Astrocyte (in vitro differentiated cells and primary cell): ENCODE results near the gene RPL4. TPM values are rescaled to one million over a fixed set of nuclear protein-coding genes. Genes with fewer than 3 reads are reported as not detected.

Experiments used
- DNase-seq: peaks from one replicate; pipeline ENCODE4 v3.0.0-alpha.2; 2010; ENCODE audit warnings: low read depth
- FAIRE-seq: peaks from 2 replicates; lab custom pipeline; 2011; peaks lifted over from hg19 to GRCh38; lab: Jason Lieb, UNC
- H2AFZ ChIP-seq: 2 replicates; pipeline ENCODE4 v1.6.0; 2012; ENCODE audit warnings: low read depth, low read length, inconsistent platforms
- H3K27ac ChIP-seq: 2 replicates; pipeline ENCODE4 v1.5.1; 2011; ENCODE audit warnings: low read depth, low read length, inconsistent platforms
- H3K27me3 ChIP-seq: 2 replicates; pipeline ENCODE4 v1.6.0; 2011; ENCODE audit warnings: low read length, inconsistent platforms; ENCODE audit not compliant: insufficient read depth
- H3K36me3 ChIP-seq: 2 replicates; pipeline ENCODE4 v1.5.1; 2011; ENCODE audit warnings: low read length, inconsistent platforms; ENCODE audit not compliant: insufficient read depth
- H3K4me1 ChIP-seq: 2 replicates; pipeline ENCODE4 v1.5.1; 2011; ENCODE audit warnings: low read length, inconsistent platforms; ENCODE audit not compliant: insufficient read depth
- H3K4me2 ChIP-seq: 2 replicates; pipeline ENCODE4 v1.6.0; 2012; ENCODE audit warnings: low read length, inconsistent platforms
- H3K4me3 ChIP-seq: 2 replicates; pipeline ENCODE4 v1.5.1; 2011; ENCODE audit warnings: low read depth, mild to moderate bottlenecking, low read length, inconsistent platforms; ENCODE audit not compliant: insufficient read depth
- H3K79me2 ChIP-seq: 2 replicates; pipeline ENCODE4 v1.6.0; 2012; ENCODE audit warnings: mild to moderate bottlenecking, low read length, inconsistent platforms; ENCODE audit not compliant: insufficient read depth
- H3K9ac ChIP-seq: 2 replicates; pipeline ENCODE4 v1.6.0; 2012; ENCODE audit warnings: mild to moderate bottlenecking, low read length, inconsistent platforms
- H3K9me3 ChIP-seq: 2 replicates; pipeline ENCODE4 v1.5.1; 2012; ENCODE audit warnings: low read depth, mild to moderate bottlenecking, low read length, inconsistent platforms; ENCODE audit not compliant: insufficient read depth
- H4K20me1 ChIP-seq: 2 replicates; pipeline ENCODE4 v1.6.0; 2012; ENCODE audit warnings: low read length, inconsistent platforms; ENCODE audit not compliant: insufficient read depth
- H3K27ac Mint-ChIP-seq: one replicate; pipeline ENCODE4 v1.8.0; 2021; ENCODE audit warnings: mild to moderate bottlenecking, mixed read lengths; ENCODE audit not compliant: unreplicated experiment
- H3K27me3 Mint-ChIP-seq: one replicate; pipeline ENCODE4 v1.8.0; 2021; ENCODE audit warnings: low read depth, mixed read lengths; ENCODE audit not compliant: unreplicated experiment
- H3K36me3 Mint-ChIP-seq: one replicate; pipeline ENCODE4 v1.8.0; 2021; ENCODE audit warnings: low read depth, mixed read lengths; ENCODE audit not compliant: unreplicated experiment
- H3K4me1 Mint-ChIP-seq: one replicate; pipeline ENCODE4 v1.8.0; 2021; ENCODE audit warnings: low read depth, mixed read lengths; ENCODE audit not compliant: unreplicated experiment
- H3K4me3 Mint-ChIP-seq: one replicate; pipeline ENCODE4 v1.8.0; 2021; ENCODE audit warnings: mild to moderate bottlenecking, moderate library complexity, mixed read lengths; ENCODE audit not compliant: unreplicated experiment
- H3K9me3 Mint-ChIP-seq: one replicate; pipeline ENCODE4 v1.8.0; 2021; ENCODE audit warnings: mild to moderate bottlenecking, mixed read lengths; ENCODE audit not compliant: unreplicated experiment
- CTCF ChIP-seq: IDR thresholded peaks from 2 replicates; pipeline ENCODE4 v1.5.1; 2011; ENCODE audit warnings: low read depth, mild to moderate bottlenecking, inconsistent platforms, low read length, moderate library complexity; ENCODE audit not compliant: insufficient read depth
- EZH2 ChIP-seq: IDR thresholded peaks from 2 replicates; pipeline ENCODE4 v1.6.1; 2012; ENCODE audit warnings: mild to moderate bottlenecking, low read length, inconsistent platforms; ENCODE audit not compliant: insufficient read depth
- microRNA-seq: library from miRNA; unstranded; fragments of <30 nt; microRNA quantifications from one replicate; pipeline ENCODE4 v1.2.0, GENCODE V29; 2020
- total RNA-seq: library from RNA; stranded (reverse); gene quantifications from 2 replicates; pipeline ENCODE4 v1.2.1, GENCODE V29; 2021

Gene RPL4
- total RNA-seq, 1 donor from 2014 or later, result 2,248 TPM

GRCh38 chr15:66452971-66453580 is 51.6 kb downstream of the RPL4 start:
- peaks cover 6% of the 10 kb centered on the region for H3K36me3 ChIP-seq

GRCh38 chr15:66452420-66452819 is 52.2 kb downstream of the RPL4 start:
- DNase-seq (no peak), FAIRE-seq (no peak)
- Mint-ChIP-seq H3K27me3 (no peaks in the 10 kb centered on the region), H3K27ac (no peak overlapping the region), H3K36me3 (peaks cover 24% of the 10 kb centered on the region), H3K4me1 (no peaks in the 10 kb centered on the region), H3K9me3 (no peaks in the 10 kb centered on the region), H3K4me3 (no peak overlapping the region)
- Histone ChIP-seq H3K79me2 (no peaks in the 10 kb centered on the region), H3K4me2 (no peak overlapping the region), H2AFZ (no peak overlapping the region), H3K4me1 (peaks cover 6% of the 10 kb centered on the region), H4K20me1 (peaks cover 7% of the 10 kb centered on the region), H3K9ac (no peak overlapping the region), H3K27me3 (no peaks in the 10 kb centered on the region), H3K36me3 (peaks cover 6% of the 10 kb centered on the region), H3K4me3 (no peak overlapping the region), H3K9me3 (no peaks in the 10 kb centered on the region), H3K27ac (no peak overlapping the region)
- TF ChIP-seq CTCF, result no peak
- TF ChIP-seq EZH2, result no peak

More at GRCh38 chr15:66452971-66453580, 51.6 kb downstream of the RPL4 start:
- Histone ChIP-seq H3K4me3 (no peak overlapping the region), H2AFZ (no peak overlapping the region), H3K9me3 (no peaks in the 10 kb centered on the region), H3K27ac (no peak overlapping the region), H3K27me3 (no peaks in the 10 kb centered on the region), H3K79me2 (no peaks in the 10 kb centered on the region), H4K20me1 (peaks cover 7% of the 10 kb centered on the region), H3K9ac (no peak overlapping the region), H3K4me2 (no peak overlapping the region), H3K4me1 (peaks cover 6% of the 10 kb centered on the region)
- H3K4me3 Mint-ChIP-seq, result no peak overlapping the region
- no peaks in the 10 kb centered on the region for H3K4me1 Mint-ChIP-seq
- no peaks in the 10 kb centered on the region for H3K27me3 Mint-ChIP-seq
- DNase-seq, result no peak
- peaks cover under 1% of the 10 kb centered on the region for H3K9me3 Mint-ChIP-seq
- H3K27ac Mint-ChIP-seq, result peak overlapping the region; percentile 12
- no peak for FAIRE-seq
- no peak for TF ChIP-seq CTCF
- no peak for TF ChIP-seq EZH2
- peaks cover 21% of the 10 kb centered on the region for H3K36me3 Mint-ChIP-seq

Small RNA genes lying within 50 kb of the gene (microRNA-seq; reads per million reads assigned to microRNA genes)
- gene MIR4512, result 1.6 reads per million

Other genes with a start within 250 kb of the RPL4 start
- 6.9 and 8.1 TPM in 2 replicates for gene DIS3L, start 211.3 kb downstream of the RPL4 start, total RNA-seq
- gene TIPIN, start 148.2 kb downstream of the RPL4 start, total RNA-seq, result 3.9 and 5.6 TPM in 2 replicates
- 62.4 and 66.5 TPM in 2 replicates for gene MAP2K1, start 117.9 kb downstream of the RPL4 start, total RNA-seq
- gene SNAPC5, start 7.1 kb downstream of the RPL4 start, total RNA-seq, result 11.5 and 12.7 TPM in 2 replicates
- 15.5 and 18.1 TPM in 2 replicates for gene ZWILCH, start 471 bp upstream of the RPL4 start, total RNA-seq
- 12.8 and 13.2 TPM in 2 replicates for gene LCTL, start 61.1 kb upstream of the RPL4 start, total RNA-seq
- gene SMAD6, start 197.4 kb upstream of the RPL4 start, total RNA-seq, result 2.7 and 4.0 TPM in 2 replicates